GM03348 (cell line): ENCODE measurements around the gene RBSN.

Experiments used
- DNase-seq: peaks from one replicate; pipeline ENCODE4 v3.0.0; 2012; ENCODE audit warnings: low spot score

RBSN gene

GRCh38 chr3:15060029-15060428, 38.9 kb downstream of the RBSN start:
- DNase-seq = no peak

GRCh38 chr3:15056676-15057404, 42.1 kb downstream of the RBSN start:
- no peak for DNase-seq

GRCh38 chr3:15055019-15055557, 43.9 kb downstream of the RBSN start:
- no peak for DNase-seq

- DNase-seq = no peak
Measured at GRCh38 chr3:15053541-15053940, 45.4 kb downstream of the RBSN start.

- DNase-seq = no peak
Measured at GRCh38 chr3:15052335-15053242, 46.4 kb downstream of the RBSN start.

- DNase-seq = peak; percentile 54
Measured at GRCh38 chr3:15051531-15051930, 47.4 kb downstream of the RBSN start.

GRCh38 chr3:15050405-15051092, 48.4 kb downstream of the RBSN start:
- DNase-seq = no peak

GRCh38 chr3:15049584-15049983, 49.4 kb downstream of the RBSN start:
- no peak for DNase-seq

- DNase-seq = no peak
Measured at GRCh38 chr3:15045667-15046066, 53.3 kb downstream of the RBSN start.

- no peak for DNase-seq
Measured at GRCh38 chr3:15044326-15044725, 54.6 kb downstream of the RBSN start.

- no peak for DNase-seq
Measured at GRCh38 chr3:15043408-15044171, 55.4 kb downstream of the RBSN start.

GRCh38 chr3:15042936-15043335, 56.0 kb downstream of the RBSN start:
- DNase-seq = peak; percentile 33

GRCh38 chr3:15041950-15042349, 57.0 kb downstream of the RBSN start:
- DNase-seq = no peak

- DNase-seq = no peak
Measured at GRCh38 chr3:15040844-15041243, 58.1 kb downstream of the RBSN start.

- no peak for DNase-seq
Measured at GRCh38 chr3:15038306-15038705, 60.6 kb downstream of the RBSN start.

GRCh38 chr3:15033103-15033502, 65.8 kb downstream of the RBSN start:
- no peak for DNase-seq

GRCh38 chr3:15032650-15033049, 66.3 kb downstream of the RBSN start:
- no peak for DNase-seq

GRCh38 chr3:15029625-15030024, 69.3 kb downstream of the RBSN start:
- no peak for DNase-seq

GRCh38 chr3:15023719-15024118, 75.2 kb downstream of the RBSN start:
- no peak for DNase-seq

GRCh38 chr3:15023249-15023648, 75.7 kb downstream of the RBSN start:
- no peak for DNase-seq
